Heart right ventricle (tissue), 16 donors: Measurements from ENCODE around the gene EPS8. TPM values are rescaled to one million over a fixed set of nuclear protein-coding genes. Genes with fewer than 3 reads are reported as not detected.

Experiments used
- ATAC-seq, 8 donors: fragments of 200-7000 bp; cut with Tn5 transposase; one replicate each; pipeline ENCODE4 v1.9.1; 2020; ENCODE audit warnings: mild to moderate bottlenecking in 8 of 8, moderate library complexity in 8 of 8, moderate number of reproducible peaks in 1 of 8
- DNase-seq, 2 donors: peaks; one replicate each; pipeline ENCODE4 v3.0.0-alpha.2; 2020
- H3K27ac ChIP-seq, 10 donors: fragments of 200-600 bp; sonication (generic) in 2 of 10; one replicate each; pipeline versions ENCODE4 v1.5.0 to v1.8.0; 2020 to 2022; ENCODE audit warnings: mild to moderate bottlenecking in 3 of 10
- H3K27me3 ChIP-seq, 7 donors: fragments of 200-600 bp; one replicate each; pipeline ENCODE4 v1.8.0; 2021 to 2022; ENCODE audit warnings: mild to moderate bottlenecking in 2 of 7
- H3K36me3 ChIP-seq, 9 donors: fragments of 200-600 bp; sonication (generic) in 1 of 9; one replicate each; pipeline versions ENCODE4 v1.5.0 to v1.8.0; 2020 to 2022; ENCODE audit warnings: mild to moderate bottlenecking in 2 of 9
- H3K4me1 ChIP-seq, 9 donors: fragments of 200-600 bp; sonication (generic) in 1 of 9; one replicate each; pipeline versions ENCODE4 v1.5.0 to v1.8.0; 2020 to 2022; ENCODE audit warnings: mild to moderate bottlenecking in 4 of 9
- H3K4me3 ChIP-seq, 10 donors: fragments of 200-600 bp; sonication (generic) in 2 of 10; one replicate each; pipeline versions ENCODE4 v1.5.0 to v1.8.0; 2020 to 2022; ENCODE audit warnings: mild to moderate bottlenecking in 7 of 10, moderate library complexity in 2 of 10
- H3K9me3 ChIP-seq, 11 donors: fragments of 200-600 bp in 10 of 11; sonication (generic) in 2 of 11; one replicate each; pipeline versions ENCODE4 v1.5.0 to v1.8.0; 2013 to 2022; ENCODE audit warnings: mild to moderate bottlenecking in 2 of 11, control low read depth in 1 of 11, moderate library complexity in 1 of 11
- WGBS, 2 donors: extraction: QIAGEN DNeasy Blood & Tissue Kit; methylation state at CpG; one replicate each; pipeline ENCODE4 v1.1.7; 2013; ENCODE audit warnings: inconsistent platforms in 1 of 2; 5-methylcytosine and 5-hydroxymethylcytosine counted together
- intact Hi-C, 10 donors: fragments of 100-400 bp; cut with DNase I; formaldehyde crosslinking; loops; one replicate each; pipeline versions ENCODE4 v1.11.1 to v1.14.2; 2022
- polyA plus RNA-seq, 2 donors: library from polyadenylated mRNA; stranded (reverse); fragments of 200-250 nt; gene quantifications; one replicate each; pipeline ENCODE4 v1.2.3, GENCODE V29; 2013
- total RNA-seq, 10 donors: library from RNA; stranded (reverse); fragmentation: NEBNext Ultra II Directional in 3 of 10; extraction: Animal tissue kit (Norgen Biotek cat#: 25700) in 3 of 10; gene quantifications; one replicate each; pipeline versions ENCODE4 v1.2.1 to v1.2.4, GENCODE V29; 2021 to 2023
- TF ChIP-seq, protein P1 (sequence below), 9 donors: fragments of 200-600 bp; sonication (generic) in 2 of 9; IDR thresholded peaks; one replicate each; pipeline versions ENCODE4 v1.5.0 to v1.8.0; 2021 to 2022; ENCODE audit warnings: antibody characterized with exemption in 9 of 9, mild to moderate bottlenecking in 5 of 9, moderate library complexity in 1 of 9
- donor health status: Arrhythmogenic right ventricular cardiomyopathy.
- donor health status: ischemic (EF 13 %, LVEDD 7.1; RV severe dilation, severe dysfunction).
- donor health status: healthy with polysubstance abuse.
- donor health status: DM: no; HTN: yes; CAD: no.
- donor health status: DM: no; HTN: no; CAD: no.
- donor health status: ischemic (EF 25% LVEDD 6.9; RV normal size, moderate dysfunction).
- donor health status: ischemic (EF 25% LVEDD 5.7; RV mildly dilated, moderate dysfunction).
- donor health status: healthy.
- donor health status: DM: yes; HTN: yes; CAD: no.
- donor health status: Ischemic cardiomyopathy.
- donor health status: ischemic (EF 35%, LVEDD 5.7; RV mildly dilated, moderate dysfunction).
- donor health status: nonischemic (EF 11% LVEDD 7.7; RV severe dilation, severe dysfunction).
- donor health status: DM: yes; HTN: yes; CAD: no.
- donor health status: PGD.
- donor health status: ischemic (EF 29% LVEDD 5.4; RV normal size, mild dysfunction).
- donor health status: nonischemic (EF 23%, LVEDD 6.1; RV moderate dilation, normal function).

Gene EPS8
- total and polyA plus RNA-seq, 12 donors: 7.7 to 38.6 (median 15.7) TPM

GRCh38 chr12:15602051-15602672, 187.0 kb downstream of the EPS8 start:
- H3K27me3 ChIP-seq: no peaks in the 10 kb centered on the region
- peaks cover 0 to 43% (median 39%) of the 10 kb centered on the region in 9 donors for H3K4me1 ChIP-seq
- intact Hi-C loops: no loop called here
- no peak overlapping the region for H3K4me3 ChIP-seq
- WGBS, 2 donors: 94 to 95% methylated on average over 3 of the region's 3 CpGs
- no peak overlapping the region for H3K27ac ChIP-seq
- DNase-seq: no peak
- no peak for ATAC-seq
- H3K36me3 ChIP-seq: no peaks in the 10 kb centered on the region
- TF ChIP-seq, protein P1, sequence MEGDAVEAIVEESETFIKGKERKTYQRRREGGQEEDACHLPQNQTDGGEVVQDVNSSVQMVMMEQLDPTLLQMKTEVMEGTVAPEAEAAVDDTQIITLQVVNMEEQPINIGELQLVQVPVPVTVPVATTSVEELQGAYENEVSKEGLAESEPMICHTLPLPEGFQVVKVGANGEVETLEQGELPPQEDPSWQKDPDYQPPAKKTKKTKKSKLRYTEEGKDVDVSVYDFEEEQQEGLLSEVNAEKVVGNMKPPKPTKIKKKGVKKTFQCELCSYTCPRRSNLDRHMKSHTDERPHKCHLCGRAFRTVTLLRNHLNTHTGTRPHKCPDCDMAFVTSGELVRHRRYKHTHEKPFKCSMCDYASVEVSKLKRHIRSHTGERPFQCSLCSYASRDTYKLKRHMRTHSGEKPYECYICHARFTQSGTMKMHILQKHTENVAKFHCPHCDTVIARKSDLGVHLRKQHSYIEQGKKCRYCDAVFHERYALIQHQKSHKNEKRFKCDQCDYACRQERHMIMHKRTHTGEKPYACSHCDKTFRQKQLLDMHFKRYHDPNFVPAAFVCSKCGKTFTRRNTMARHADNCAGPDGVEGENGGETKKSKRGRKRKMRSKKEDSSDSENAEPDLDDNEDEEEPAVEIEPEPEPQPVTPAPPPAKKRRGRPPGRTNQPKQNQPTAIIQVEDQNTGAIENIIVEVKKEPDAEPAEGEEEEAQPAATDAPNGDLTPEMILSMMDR (IDR thresholded peaks at IDR 0.05): no peak
- no peaks in the 10 kb centered on the region for H3K9me3 ChIP-seq

GRCh38 chr12:15601210-15601800, 187.9 kb downstream of the EPS8 start:
- no peak for DNase-seq
- TF ChIP-seq, protein P1 (IDR thresholded peaks at IDR 0.05): no peak
- intact Hi-C loops: no loop called here
- H3K4me1 ChIP-seq: peaks cover 0 to 48% (median 41%) of the 10 kb centered on the region in 9 donors
- no peaks in the 10 kb centered on the region for H3K9me3 ChIP-seq
- peak in 1 of 8 donors; percentile 23 for ATAC-seq
- H3K27me3 ChIP-seq: no peaks in the 10 kb centered on the region
- no peak overlapping the region for H3K4me3 ChIP-seq
- 92 to 96% methylated on average over 1 of the region's 1 CpG for WGBS, 2 donors
- no peak overlapping the region for H3K27ac ChIP-seq
- no peaks in the 10 kb centered on the region for H3K36me3 ChIP-seq

DNA sequence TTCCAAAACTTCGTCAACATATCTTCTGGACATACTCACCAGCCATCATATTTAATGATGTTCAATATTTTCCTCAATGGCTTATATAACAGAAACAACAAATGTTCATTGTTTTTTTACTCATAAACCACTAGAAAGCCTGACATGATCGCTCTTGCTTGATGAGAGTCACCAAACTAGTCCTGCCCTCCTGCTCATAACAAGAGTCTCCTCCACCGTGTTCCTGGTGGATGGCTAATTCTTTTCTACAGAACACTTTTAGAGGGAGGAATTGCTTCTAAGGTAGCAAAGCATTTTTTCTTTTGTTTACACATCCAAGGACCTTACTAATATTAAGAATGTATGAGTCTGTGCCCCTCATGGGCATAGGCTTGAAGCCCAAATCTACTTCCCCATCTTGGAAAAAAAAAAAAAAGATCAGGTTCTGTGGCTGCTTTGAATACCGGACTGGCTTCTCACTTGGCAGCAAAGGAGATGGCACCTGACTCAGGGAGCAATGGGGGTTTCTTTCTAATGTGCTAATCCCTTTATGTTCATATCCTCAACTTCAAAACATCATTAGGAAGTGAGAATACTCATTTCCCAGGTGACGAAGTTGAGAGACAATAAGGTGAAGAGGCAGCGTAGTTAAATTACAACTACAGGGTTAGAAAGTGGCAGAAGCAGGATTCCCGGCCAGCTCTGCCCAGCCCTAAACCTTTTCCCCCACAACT, 188.8 kb downstream of the EPS8 start:
- DNase-seq: no peak
- TF ChIP-seq, protein P1 (IDR thresholded peaks at IDR 0.05): no peak
- WGBS, 2 donors: 85 to 89% methylated on average over 7 of the region's 7 CpGs
- H3K4me1 ChIP-seq: peaks cover 0 to 53% (median 39%) of the 10 kb centered on the region in 9 donors
- H3K27me3 ChIP-seq: no peaks in the 10 kb centered on the region
- ATAC-seq: no peak
- no peak overlapping the region for H3K4me3 ChIP-seq
- intact Hi-C loops: no loop called here
- H3K27ac ChIP-seq: peak overlapping the region in 5 of 10 donors; percentile 19 to 51 (median 46)
- no peaks in the 10 kb centered on the region for H3K36me3 ChIP-seq
- no peaks in the 10 kb centered on the region for H3K9me3 ChIP-seq

DNA sequence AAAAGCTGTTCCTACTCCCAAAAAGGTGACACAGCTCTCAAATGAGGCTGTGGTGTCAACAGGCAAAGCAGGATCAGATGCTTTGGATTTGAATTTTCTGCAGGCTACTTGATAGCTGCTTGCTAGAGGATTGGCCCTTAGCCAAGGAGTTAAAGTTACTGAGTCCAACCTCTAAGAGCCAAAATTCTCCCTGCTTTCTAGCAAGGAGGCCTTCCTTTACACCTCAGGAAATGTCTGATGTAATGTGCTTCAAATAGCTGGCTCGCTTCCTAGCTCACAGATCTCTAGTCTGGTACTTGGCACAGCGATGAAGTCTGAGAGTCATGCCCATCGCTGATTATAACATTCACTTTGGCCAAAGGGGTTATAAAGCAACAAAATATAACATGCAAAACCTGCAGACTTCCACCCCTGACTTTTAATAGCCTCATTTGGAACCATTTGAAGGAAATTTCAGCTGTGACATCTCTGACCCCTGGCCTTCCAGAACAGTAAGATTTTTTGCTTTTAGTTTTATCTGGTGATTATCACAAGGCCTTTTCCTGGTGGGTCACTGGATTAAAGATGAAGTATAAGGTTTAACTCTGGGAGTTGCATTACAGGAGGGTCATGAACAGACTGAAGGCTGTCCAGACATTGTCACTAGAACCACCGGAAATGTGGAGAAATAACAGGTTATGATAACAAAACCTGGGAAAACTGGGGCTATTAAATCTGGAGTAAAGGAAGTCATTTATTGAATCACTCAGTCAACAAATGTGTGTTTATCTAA, 189.7 kb downstream of the EPS8 start:
- peak in 1 of 2 donors; percentile 70 for DNase-seq
- intact Hi-C loops: loop anchor here in 5 of 10 donors (5.0 to 10.0 kb wide), 4 partner anchors 103 to 188 kb away; partner anchors contain the start of gene EPS8 (in 4 of the 5)
- peaks cover 0 to 4% (median 0%) of the 10 kb centered on the region in 9 donors for H3K36me3 ChIP-seq

More for the DNA sequence above, 189.7 kb downstream of the EPS8 start:
- Histone ChIP-seq H3K4me3 (no peak overlapping the region), H3K4me1 (peaks cover 0 to 53% (median 38%) of the 10 kb centered on the region in 9 donors), H3K27ac (peak overlapping the region in 8 of 10 donors; percentile 5 to 53 (median 45)), H3K27me3 (no peaks in the 10 kb centered on the region), H3K9me3 (no peaks in the 10 kb centered on the region)
- ATAC-seq: peak; percentile 85 to 94 (median 90)
- 20 to 24% methylated on average over 4 of the region's 4 CpGs for WGBS, 2 donors
- TF ChIP-seq, protein P1 (IDR thresholded peaks at IDR 0.05): no peak
